Right renal pelvis (tissue), 4 donors: ENCODE data around the gene TBC1D25. TPM values are rescaled to one million over a fixed set of nuclear protein-coding genes. Genes with fewer than 3 reads are reported as not detected.

Experiments
- DNase-seq, 4 donors: peaks; one replicate each; pipeline ENCODE4 v3.0.0-alpha.2; 2013; ENCODE audit warnings: low read depth in 4 of 4, low spot score in 3 of 4, missing footprints in 1 of 4
- polyA plus RNA-seq, 4 donors: library from polyadenylated mRNA; unstranded; fragments of 120-200 nt; gene quantifications; one replicate each; pipeline ENCODE4 v1.2.1, GENCODE V29; 2013; ENCODE audit not compliant: insufficient read length in 4 of 4

TBC1D25 gene
- polyA plus RNA-seq, 4 donors: 9.7 to 10.7 (median 10.3) TPM

GRCh38 chrX:48558271-48558670, 18.8 kb downstream of the TBC1D25 start:
- no peak for DNase-seq

GRCh38 chrX:48559636-48560035, 20.1 kb downstream of the TBC1D25 start:
- no peak for DNase-seq

- no peak for DNase-seq
These were observed 20.5 kb downstream of the TBC1D25 start for GRCh38 chrX:48560056-48560455.

GRCh38 chrX:48560681-48561080, 21.2 kb downstream of the TBC1D25 start:
- no peak for DNase-seq

GRCh38 chrX:48569958-48570357, 30.4 kb downstream of the TBC1D25 start:
- DNase-seq: no peak

- peak in 2 of 4 donors; percentile 13 to 14 for DNase-seq
These were observed 34.3 kb downstream of the TBC1D25 start for GRCh38 chrX:48573690-48574269.

- DNase-seq: peak; percentile 70 to 84 (median 78)
These were observed 35.1 kb downstream of the TBC1D25 start, which contains the start of gene RBM3 for GRCh38 chrX:48574270-48575266. Gene RBM3, plus strand, starts transcription at chrX:48574484. Its CDS starts 697 bp downstream, at chrX:48575181.

GRCh38 chrX:48575642-48576041, 36.1 kb downstream of the TBC1D25 start:
- DNase-seq: no peak

GRCh38 chrX:48576108-48576507, 36.6 kb downstream of the TBC1D25 start:
- no peak for DNase-seq

- DNase-seq: no peak
These were observed 39.2 kb downstream of the TBC1D25 start for GRCh38 chrX:48578661-48579128.

- DNase-seq: no peak
These were observed 39.7 kb downstream of the TBC1D25 start for GRCh38 chrX:48579259-48579658.

- no peak for DNase-seq
These were observed 41.1 kb downstream of the TBC1D25 start for GRCh38 chrX:48580662-48581061.

- no peak for DNase-seq
These were observed 45.2 kb downstream of the TBC1D25 start for GRCh38 chrX:48584698-48585097.

GRCh38 chrX:48589482-48590162, 50.1 kb downstream of the TBC1D25 start:
- no peak for DNase-seq

- DNase-seq: no peak
These were observed 50.9 kb downstream of the TBC1D25 start for GRCh38 chrX:48590203-48591103.

- no peak for DNase-seq
These were observed 51.8 kb downstream of the TBC1D25 start for GRCh38 chrX:48591255-48591791.

GRCh38 chrX:48592971-48593370, 53.5 kb downstream of the TBC1D25 start:
- DNase-seq: no peak

- DNase-seq: no peak
These were observed 56.4 kb downstream of the TBC1D25 start for GRCh38 chrX:48595929-48596328.

GRCh38 chrX:48597353-48598264, 58.1 kb downstream of the TBC1D25 start, which contains the start of gene WDR13:
Gene WDR13, plus strand, starts transcription at chrX:48597492. Its CDS starts 505 bp downstream, at chrX:48597997.
- DNase-seq: peak; percentile 79 to 87 (median 81)
